Stomach (tissue), 9 donors: ENCODE measurements around the gene TIE1. TPM values are rescaled to one million over a fixed set of nuclear protein-coding genes. Genes with fewer than 3 reads are reported as not detected.

ENCODE experiments used
- DNase-seq, 2 donors: peaks; one replicate each; pipeline versions ENCODE4 v3.0.0 to v3.0.0-alpha.2; 2013 to 2019
- H3K27ac ChIP-seq, 5 donors: fragments of 200-600 bp in 4 of 5; sonication (generic) in 4 of 5; one replicate each; pipeline ENCODE4 v1.5.1; 2013 to 2019; ENCODE audit warnings: mild to moderate bottlenecking in 1 of 5, moderate library complexity in 1 of 5
- H3K27me3 ChIP-seq, 3 donors: fragments of 200-600 bp; sonication (generic); one replicate each; pipeline ENCODE4 v1.5.1; 2017 to 2019; ENCODE audit warnings: mixed run types in 1 of 3
- H3K36me3 ChIP-seq, 4 donors: fragments of 200-600 bp; sonication (generic); 1 replicate in 3 of 4; 2 replicates in 1 of 4; pipeline ENCODE4 v1.5.1; 2016 to 2019
- H3K4me1 ChIP-seq, 4 donors: fragments of 200-600 bp; sonication (generic); one replicate each; pipeline ENCODE4 v1.5.1; 2016 to 2019
- H3K4me3 ChIP-seq, 4 donors: fragments of 200-600 bp; sonication (generic) in 3 of 4; one replicate each; pipeline ENCODE4 v1.5.1; 2016 to 2019; ENCODE audit warnings: mild to moderate bottlenecking in 1 of 4
- H3K9me3 ChIP-seq, 4 donors: fragments of 200-600 bp; sonication (generic); one replicate each; pipeline ENCODE4 v1.5.1; 2016 to 2019
- CTCF ChIP-seq, 7 experiments: fragments of 450-650 bp in 4 of 7; fragments of 200-600 bp in 3 of 7; sonication (generic) in 3 of 7; IDR thresholded peaks; one replicate each; pipeline ENCODE4 v1.5.1; 2016 to 2019; ENCODE audit warnings: antibody characterized with exemption in 7 of 7, control low read depth in 2 of 7, mild to moderate bottlenecking in 1 of 7
- EP300 ChIP-seq: sonication (generic); formaldehyde crosslinking; IDR thresholded peaks from one replicate; pipeline ENCODE4 v1.6.1; 2017; ENCODE audit warnings: antibody characterized with exemption
- POLR2A ChIP-seq, 4 donors: fragments of 450-650 bp; IDR thresholded peaks; one replicate each; pipeline ENCODE4 v1.6.1; 2016; ENCODE audit warnings: antibody characterized with exemption in 4 of 4, control low read depth in 2 of 4, mild to moderate bottlenecking in 1 of 4, moderate library complexity in 1 of 4
- POLR2AphosphoS5 ChIP-seq, 3 donors: sonication (generic); formaldehyde crosslinking; IDR thresholded peaks; one replicate each; pipeline ENCODE4 v1.6.1; 2016; ENCODE audit warnings: antibody characterized with exemption in 3 of 3
- WGBS, 5 donors: extraction: QIAGEN DNeasy Blood & Tissue Kit in 3 of 5; methylation state at CpG; one replicate each; pipeline versions ENCODE4 v1.1.5 to v1.1.7; 2013 to 2018; 5-methylcytosine and 5-hydroxymethylcytosine counted together
- intact Hi-C: fragments of 100-400 bp; cut with DNase I; formaldehyde crosslinking; loops from one replicate; pipeline ENCODE4 v1.15.1; 2023; ENCODE audit warnings: low total_unique reads
- polyA plus RNA-seq, 3 donors: library from polyadenylated mRNA; stranded (reverse); fragments of 200-250 nt; gene quantifications; one replicate each; pipeline ENCODE4 v1.2.3, GENCODE V29; 2013
- total RNA-seq, 5 donors: library from RNA; depleted of rRNA; stranded (reverse); fragments of >200 nt; gene quantifications; one replicate each; pipeline versions ENCODE4 v1.1.0 to v1.2.3, GENCODE V29; 2014 to 2016
- donor health status: healthy with polysubstance abuse.
- donor health status: Bipolar disorder and iron deficiency.
- donor health status: healthy.

The TIE1 gene
- total and polyA plus RNA-seq, 8 donors, result 2.1 to 36.2 (median 13.8) TPM; not detected in 1

- Histone ChIP-seq H3K27ac (peak overlapping the region in 2 of 5 donors; percentile 39 to 49), H3K4me3 (no peak overlapping the region), H3K4me1 (peaks cover 2 to 31% (median 15%) of the 10 kb centered on the region in 4 donors), H3K36me3 (no peaks in the 10 kb centered on the region), H3K27me3 (peaks cover 0 to 4% (median 0%) of the 10 kb centered on the region in 3 donors), H3K9me3 (no peaks in the 10 kb centered on the region)
- DNase-seq, result no peak
- 80 to 91% (median 81%) methylated on average over 9 of the region's 9 CpGs for WGBS, 5 donors
- intact Hi-C loops, result no loop called here
- no peak for TF ChIP-seq POLR2AphosphoS5 (IDR thresholded peaks at IDR 0.05)
- no peak for TF ChIP-seq POLR2A (IDR thresholded peaks at IDR 0.05)
These were observed 12.6 kb upstream of the TIE1 start for GRCh38 chr1:43288058-43288784.

GRCh38 chr1:43288785-43289706, 11.7 kb upstream of the TIE1 start:
- 53 to 72% (median 60%) methylated on average over 12 of the region's 12 CpGs for WGBS, 5 donors
- H3K4me1 ChIP-seq, result peaks cover 0 to 27% (median 14%) of the 10 kb centered on the region in 4 donors
- H3K36me3 ChIP-seq, result no peaks in the 10 kb centered on the region
- TF ChIP-seq EP300, result no peak
- TF ChIP-seq POLR2A (IDR thresholded peaks at IDR 0.05), result no peak
- no peak for TF ChIP-seq POLR2AphosphoS5 (IDR thresholded peaks at IDR 0.05)
- TF ChIP-seq CTCF (IDR thresholded peaks at IDR 0.05), result no peak
- H3K27me3 ChIP-seq, result peaks cover 0 to 4% (median 0%) of the 10 kb centered on the region in 3 donors
- intact Hi-C loops, result no loop called here
- peak in 1 of 2 donors; percentile 54 for DNase-seq
- H3K27ac ChIP-seq, result peak overlapping the region in 2 of 5 donors; percentile 39 to 49
- H3K4me3 ChIP-seq, result no peak overlapping the region
- H3K9me3 ChIP-seq, result no peaks in the 10 kb centered on the region

GRCh38 chr1:43292216-43292615, 8.6 kb upstream of the TIE1 start:
- WGBS, 5 donors, result 75 to 82% (median 82%) methylated on average over 7 of the region's 7 CpGs
- peaks cover 16 to 41% (median 28%) of the 10 kb centered on the region in 4 donors for H3K4me1 ChIP-seq
- no peak for DNase-seq

GRCh38 chr1:43292679-43293078, 8.1 kb upstream of the TIE1 start:
- DNase-seq, result no peak

More at GRCh38 chr1:43292216-43292615, 8.6 kb upstream of the TIE1 start:
- H3K36me3 ChIP-seq, result no peaks in the 10 kb centered on the region
- intact Hi-C loops, result no loop called here
- no peak for TF ChIP-seq POLR2A (IDR thresholded peaks at IDR 0.05)
- TF ChIP-seq POLR2AphosphoS5 (IDR thresholded peaks at IDR 0.05), result no peak
- TF ChIP-seq EP300, result no peak
- H3K9me3 ChIP-seq, result no peaks in the 10 kb centered on the region
- no peak overlapping the region for H3K27ac ChIP-seq
- H3K27me3 ChIP-seq, result no peaks in the 10 kb centered on the region
- no peak overlapping the region for H3K4me3 ChIP-seq

More at GRCh38 chr1:43292679-43293078, 8.1 kb upstream of the TIE1 start:
- no peaks in the 10 kb centered on the region for H3K9me3 ChIP-seq
- peaks cover 16 to 41% (median 28%) of the 10 kb centered on the region in 4 donors for H3K4me1 ChIP-seq
- intact Hi-C loops, result no loop called here
- H3K4me3 ChIP-seq, result no peak overlapping the region
- no peak overlapping the region for H3K27ac ChIP-seq
- 77 to 93% (median 89%) methylated on average over 5 of the region's 5 CpGs for WGBS, 5 donors
- TF ChIP-seq POLR2A (IDR thresholded peaks at IDR 0.05), result no peak
- no peak for TF ChIP-seq EP300
- TF ChIP-seq POLR2AphosphoS5 (IDR thresholded peaks at IDR 0.05), result no peak
- TF ChIP-seq CTCF (IDR thresholded peaks at IDR 0.05), result no peak
- H3K36me3 ChIP-seq, result no peaks in the 10 kb centered on the region
- no peaks in the 10 kb centered on the region for H3K27me3 ChIP-seq
